Measurements from ENCODE around the gene MRPL42.
"Not testable (repeated sequence)": the region's sequence is repeated elsewhere in the genome, so short reads cannot be mapped to it uniquely, and the experiment has no call there.

The MRPL42 gene

DNA sequence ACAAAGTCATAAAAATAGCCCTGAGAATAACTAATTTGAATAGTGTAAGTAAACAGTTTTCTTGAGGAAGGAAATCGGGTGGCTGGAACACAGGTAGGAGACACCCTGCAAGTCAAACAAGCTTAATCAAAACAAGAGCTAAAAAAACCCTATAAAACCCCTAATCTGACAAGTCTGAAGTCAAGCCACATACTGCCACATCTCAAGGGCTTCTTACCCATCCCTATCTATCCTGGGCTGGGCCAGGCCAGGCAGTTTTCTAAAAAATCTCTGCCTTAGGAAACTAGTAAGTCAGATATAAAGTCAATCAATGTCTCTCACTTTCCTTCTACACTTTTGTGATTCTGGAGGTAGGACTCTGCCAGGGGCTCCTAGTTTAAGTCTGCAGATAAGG, 40.9 kb upstream of the MRPL42 start:
- no peak for DNase-seq
- H3K36me3 Mint-ChIP-seq (ENCODE audit: low read depth): peaks cover 20% of the 10 kb centered on the region
- TF ChIP-seq, protein P1, sequence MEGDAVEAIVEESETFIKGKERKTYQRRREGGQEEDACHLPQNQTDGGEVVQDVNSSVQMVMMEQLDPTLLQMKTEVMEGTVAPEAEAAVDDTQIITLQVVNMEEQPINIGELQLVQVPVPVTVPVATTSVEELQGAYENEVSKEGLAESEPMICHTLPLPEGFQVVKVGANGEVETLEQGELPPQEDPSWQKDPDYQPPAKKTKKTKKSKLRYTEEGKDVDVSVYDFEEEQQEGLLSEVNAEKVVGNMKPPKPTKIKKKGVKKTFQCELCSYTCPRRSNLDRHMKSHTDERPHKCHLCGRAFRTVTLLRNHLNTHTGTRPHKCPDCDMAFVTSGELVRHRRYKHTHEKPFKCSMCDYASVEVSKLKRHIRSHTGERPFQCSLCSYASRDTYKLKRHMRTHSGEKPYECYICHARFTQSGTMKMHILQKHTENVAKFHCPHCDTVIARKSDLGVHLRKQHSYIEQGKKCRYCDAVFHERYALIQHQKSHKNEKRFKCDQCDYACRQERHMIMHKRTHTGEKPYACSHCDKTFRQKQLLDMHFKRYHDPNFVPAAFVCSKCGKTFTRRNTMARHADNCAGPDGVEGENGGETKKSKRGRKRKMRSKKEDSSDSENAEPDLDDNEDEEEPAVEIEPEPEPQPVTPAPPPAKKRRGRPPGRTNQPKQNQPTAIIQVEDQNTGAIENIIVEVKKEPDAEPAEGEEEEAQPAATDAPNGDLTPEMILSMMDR (IDR thresholded peaks at IDR 0.05): no peak
- peaks cover 46% of the 10 kb centered on the region for H3K4me1 Mint-ChIP-seq
- no peak overlapping the region for H3K4me3 Mint-ChIP-seq
- peak overlapping the region; percentile 79 for H3K27ac Mint-ChIP-seq
- no peaks in the 10 kb centered on the region for H3K9me3 Mint-ChIP-seq
- H3K27me3 Mint-ChIP-seq (ENCODE audit: low read depth, poor library complexity): no peaks in the 10 kb centered on the region

DNA sequence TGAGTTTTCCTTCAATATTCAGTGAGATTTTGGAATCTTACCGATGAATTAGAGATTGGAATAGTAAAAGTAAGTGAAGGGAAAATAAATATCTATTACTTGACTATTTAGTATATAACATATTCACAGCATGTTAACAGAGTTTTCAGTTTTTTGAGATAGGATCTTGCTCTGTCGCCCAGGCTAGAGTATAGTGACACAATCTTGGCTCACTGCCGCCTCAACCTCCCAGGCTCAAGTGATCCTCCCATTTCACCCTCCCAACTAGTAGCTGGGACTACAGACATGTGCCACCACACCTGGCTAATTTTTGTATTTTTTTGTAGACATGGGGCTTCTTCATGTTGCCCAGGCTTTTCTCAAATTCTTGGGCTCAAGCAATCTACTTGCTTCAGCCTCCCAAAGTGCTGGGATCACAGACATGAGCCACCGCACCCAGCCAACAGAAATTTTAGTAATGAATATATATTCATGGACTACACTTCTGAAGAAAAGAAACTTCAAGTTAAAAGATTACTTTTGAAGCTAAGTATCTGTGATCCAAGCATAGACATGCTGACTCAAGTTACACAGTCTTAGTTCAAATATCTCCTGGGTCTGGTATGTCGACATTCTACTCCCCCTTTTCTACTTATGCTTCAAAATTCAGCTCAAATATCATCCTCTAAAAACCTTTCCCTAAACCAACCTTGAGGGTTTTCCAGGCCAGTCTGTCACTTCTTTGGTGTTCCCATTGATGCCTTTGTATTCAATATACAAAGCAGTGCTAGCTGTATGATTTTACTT, 39.3 kb upstream of the MRPL42 start:
- H3K27me3 Mint-ChIP-seq (ENCODE audit: low read depth, poor library complexity): no peaks in the 10 kb centered on the region
- H3K4me3 Mint-ChIP-seq: no peak overlapping the region
- DNase-seq: no peak
- peaks cover 38% of the 10 kb centered on the region for H3K4me1 Mint-ChIP-seq
- H3K36me3 Mint-ChIP-seq (ENCODE audit: low read depth): peaks cover 26% of the 10 kb centered on the region
- peaks cover 4% of the 10 kb centered on the region for H3K9me3 Mint-ChIP-seq
- H3K27ac Mint-ChIP-seq: no peak overlapping the region
- TF ChIP-seq, protein P1 (IDR thresholded peaks at IDR 0.05): no peak

DNA sequence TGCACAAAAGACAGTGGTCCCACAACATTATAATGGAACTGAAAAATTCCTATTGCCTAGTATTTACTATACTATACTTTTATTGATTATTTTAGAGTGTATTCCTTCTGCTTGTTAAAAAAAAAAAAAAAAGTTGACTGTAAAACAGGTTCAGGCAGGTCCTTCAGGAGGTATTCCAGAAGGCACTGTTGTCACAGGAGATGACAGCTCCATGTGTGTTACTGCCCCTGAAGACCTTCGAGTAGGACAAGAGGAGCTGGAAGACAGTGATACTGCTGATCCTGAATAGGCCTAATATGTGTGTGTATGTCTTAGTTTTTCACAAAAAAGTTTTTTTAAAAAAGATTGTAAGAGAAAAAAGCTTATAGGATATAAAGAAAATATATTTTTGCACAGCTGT, 37.9 kb upstream of the MRPL42 start:
- Mint-ChIP-seq H3K27me3 (ENCODE audit: low read depth, poor library complexity) (no peaks in the 10 kb centered on the region), H3K4me1 (peaks cover 26% of the 10 kb centered on the region), H3K9me3 (peaks cover 14% of the 10 kb centered on the region), H3K4me3 (no peak overlapping the region), H3K27ac (no peak overlapping the region), H3K36me3 (ENCODE audit: low read depth) (peaks cover 35% of the 10 kb centered on the region)
- no peak for DNase-seq
- TF ChIP-seq, protein P1 (IDR thresholded peaks at IDR 0.05): no peak

DNA sequence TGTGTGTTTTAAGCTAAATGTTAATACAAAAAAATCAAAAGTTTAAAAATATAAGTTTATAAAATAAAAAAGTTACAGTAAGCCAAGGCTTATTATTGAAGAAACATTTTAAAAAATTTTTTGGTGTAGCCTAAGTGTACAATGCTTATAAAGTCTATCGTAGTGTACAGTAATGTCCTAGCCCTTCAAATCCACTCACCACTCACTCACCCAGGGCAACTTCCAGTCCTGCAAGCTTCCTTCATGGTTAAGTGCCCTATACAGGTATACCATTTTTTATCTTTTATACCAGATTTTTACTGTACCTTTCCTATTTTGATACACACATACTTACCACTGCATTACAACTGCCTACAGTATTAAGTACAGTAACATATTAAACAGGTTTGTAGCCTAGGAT, 37.5 kb upstream of the MRPL42 start:
- Mint-ChIP-seq H3K4me1 (peaks cover 22% of the 10 kb centered on the region), H3K4me3 (no peak overlapping the region), H3K36me3 (ENCODE audit: low read depth) (peaks cover 37% of the 10 kb centered on the region), H3K27ac (no peak overlapping the region), H3K9me3 (peaks cover 15% of the 10 kb centered on the region), H3K27me3 (ENCODE audit: low read depth, poor library complexity) (no peaks in the 10 kb centered on the region)
- TF ChIP-seq, protein P1 (IDR thresholded peaks at IDR 0.05): no peak
- no peak for DNase-seq

DNA sequence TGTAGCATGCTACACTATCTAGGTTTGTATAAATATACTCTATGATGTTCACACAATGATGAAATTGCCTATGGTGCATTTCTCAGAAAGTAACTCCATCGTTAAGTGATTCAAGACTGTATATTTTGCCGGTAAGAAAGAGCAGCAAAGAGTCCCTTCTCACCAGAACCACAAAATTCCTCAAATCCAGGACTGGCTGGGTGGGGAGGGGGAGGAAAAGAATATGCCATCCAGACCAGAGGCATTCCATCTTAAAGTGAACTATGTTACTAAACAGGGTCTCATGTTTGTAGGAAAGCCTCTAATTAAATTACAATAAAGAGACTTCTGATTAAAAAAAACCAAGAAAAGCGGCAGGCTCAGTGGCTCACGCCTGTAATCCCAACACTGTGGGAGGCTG, 37.0 kb upstream of the MRPL42 start:
- Mint-ChIP-seq H3K9me3 (peaks cover 18% of the 10 kb centered on the region), H3K27ac (no peak overlapping the region), H3K36me3 (ENCODE audit: low read depth) (peaks cover 41% of the 10 kb centered on the region), H3K4me1 (peaks cover 20% of the 10 kb centered on the region), H3K4me3 (no peak overlapping the region), H3K27me3 (ENCODE audit: low read depth, poor library complexity) (no peaks in the 10 kb centered on the region)
- TF ChIP-seq, protein P1 (IDR thresholded peaks at IDR 0.05): no peak
- no peak for DNase-seq

DNA sequence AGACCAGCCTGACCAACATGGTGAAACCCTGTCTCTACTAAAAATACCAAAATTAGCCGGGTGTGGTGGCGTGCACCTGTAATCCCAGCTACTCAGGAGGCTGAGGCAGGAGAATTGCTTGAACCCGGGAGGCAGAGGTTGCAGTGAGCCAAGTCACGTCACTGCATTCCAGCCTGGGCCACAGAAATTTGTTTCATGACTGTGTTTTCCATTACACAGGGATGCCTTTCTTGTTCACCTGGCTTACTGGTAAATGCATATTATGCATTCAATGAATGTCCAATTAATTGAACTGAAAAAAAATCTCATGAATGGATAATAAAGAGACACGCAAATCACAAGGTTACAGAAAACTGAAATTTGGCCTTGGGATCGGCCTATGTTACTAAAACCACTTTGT, 35.3 kb upstream of the MRPL42 start:
- not testable (repeated sequence) for H3K4me3 Mint-ChIP-seq; H3K27me3 Mint-ChIP-seq (ENCODE audit: low read depth, poor library complexity); H3K4me1 Mint-ChIP-seq

More for the DNA sequence above, 35.3 kb upstream of the MRPL42 start:
- not testable (repeated sequence) for H3K27ac Mint-ChIP-seq, DNase-seq
- Mint-ChIP-seq H3K36me3 (ENCODE audit: low read depth) (peaks cover 54% of the 10 kb centered on the region), H3K9me3 (peaks cover 24% of the 10 kb centered on the region)
